Neural progenitor cell (in vitro differentiated cells): ENCODE results near the gene NOP14. TPM values are rescaled to one million over a fixed set of nuclear protein-coding genes. Genes with fewer than 3 reads are reported as not detected.

Source experiments
- DNase-seq: peaks from one replicate; pipeline ENCODE4 v3.0.0-alpha.2; 2016; ENCODE audit warnings: low spot score
- H2AFZ ChIP-seq: fragments of 200-600 bp; sonication (generic); replicated peaks from 2 replicates; pipeline ENCODE4 v1.6.1; 2016; ENCODE audit warnings: antibody characterized with exemption
- H3F3A ChIP-seq: fragments of 200-600 bp; sonication (generic); 2 replicates; pipeline ENCODE4 v1.6.1; 2016; ENCODE audit warnings: antibody characterized with exemption, low read depth
- H3K27ac ChIP-seq: fragments of 200-600 bp; sonication (generic); 2 replicates; pipeline ENCODE4 v1.5.1; 2016; ENCODE audit warnings: mild to moderate bottlenecking
- H3K27me3 ChIP-seq: fragments of 200-600 bp; sonication (generic); 2 replicates; pipeline ENCODE4 v1.6.1; 2016; ENCODE audit warnings: mild to moderate bottlenecking, moderate library complexity
- H3K36me3 ChIP-seq: fragments of 200-600 bp; sonication (generic); 2 replicates; pipeline ENCODE4 v1.5.1; 2016
- H3K4me1 ChIP-seq: fragments of 200-600 bp; sonication (generic); 2 replicates; pipeline ENCODE4 v1.6.1; 2016; ENCODE audit warnings: mixed run types
- H3K4me2 ChIP-seq: fragments of 200-600 bp; sonication (generic); 2 replicates; pipeline ENCODE4 v1.6.1; 2016
- H3K4me3 ChIP-seq: fragments of 200-600 bp; sonication (generic); 2 replicates; pipeline ENCODE4 v1.5.1; 2016
- H3K79me2 ChIP-seq: fragments of 200-600 bp; sonication (generic); 2 replicates; pipeline ENCODE4 v1.6.1; 2016; ENCODE audit warnings: low read depth
- H3K9ac ChIP-seq: fragments of 200-600 bp; sonication (generic); 2 replicates; pipeline ENCODE4 v1.6.1; 2016
- H3K9me3 ChIP-seq: fragments of 200-600 bp; sonication (generic); 2 replicates; pipeline ENCODE4 v1.5.1; 2016; ENCODE audit warnings: low read depth
- H4K20me1 ChIP-seq: fragments of 200-600 bp; sonication (generic); 2 replicates; pipeline ENCODE4 v1.6.1; 2016; ENCODE audit warnings: low read depth
- H3K27ac Mint-ChIP-seq: 3 replicates; pipeline ENCODE4 v1.8.0; 2021; ENCODE audit warnings: mixed read lengths
- H3K27me3 Mint-ChIP-seq: 2 replicates; pipeline ENCODE4 v1.8.0; 2022; ENCODE audit warnings: low read depth, mild to moderate bottlenecking, inconsistent platforms, moderate library complexity, mixed read lengths; ENCODE audit not compliant: insufficient read depth
- H3K36me3 Mint-ChIP-seq: 3 replicates; pipeline ENCODE4 v1.8.0; 2021; ENCODE audit warnings: mixed read lengths
- H3K4me1 Mint-ChIP-seq: 3 replicates; pipeline ENCODE4 v1.8.0; 2021; ENCODE audit warnings: mixed read lengths
- H3K4me3 Mint-ChIP-seq: 3 replicates; pipeline ENCODE4 v1.8.0; 2021; ENCODE audit warnings: mild to moderate bottlenecking, moderate library complexity, mixed read lengths
- H3K9me3 Mint-ChIP-seq: 3 replicates; pipeline ENCODE4 v1.8.0; 2020; ENCODE audit warnings: mixed read lengths
- CTCF ChIP-seq: fragments of 200-600 bp; sonication (generic); IDR thresholded peaks from 2 replicates; pipeline ENCODE4 v1.5.1; 2017; ENCODE audit warnings: antibody characterized with exemption, mild to moderate bottlenecking
- EZH2 ChIP-seq: fragments of 200-600 bp; sonication (generic); IDR thresholded peaks from 2 replicates; pipeline ENCODE4 v1.6.1; 2017; ENCODE audit warnings: antibody characterized with exemption, mild to moderate bottlenecking, moderate library complexity
- EZH2phosphoT487 ChIP-seq: fragments of 200-600 bp; sonication (generic); IDR thresholded peaks from 2 replicates; pipeline ENCODE4 v1.6.1; 2017; ENCODE audit warnings: antibody characterized with exemption
- total RNA-seq: library from RNA; depleted of rRNA; stranded (reverse); fragments of >200 nt; gene quantifications from 2 replicates; pipeline ENCODE4 v1.2.3, GENCODE V29; 2015; ENCODE audit warnings: low replicate concordance

NOP14 gene
- total RNA-seq, 1 donor from 2014 or later, result 16.8 TPM

- TF ChIP-seq EZH2phosphoT487 (no peak), EZH2 (no peak), CTCF (no peak)
- Histone ChIP-seq H3K9me3 (no peaks in the 10 kb centered on the region), H3F3A (no peaks in the 10 kb centered on the region), H3K27ac (no peak overlapping the region), H2AFZ (no peak overlapping the region), H3K9ac (no peak overlapping the region), H3K36me3 (peaks cover 15% of the 10 kb centered on the region), H3K4me2 (no peak overlapping the region), H3K4me3 (no peak overlapping the region), H4K20me1 (peaks cover 7% of the 10 kb centered on the region), H3K79me2 (peaks cover 19% of the 10 kb centered on the region), H3K4me1 (no peaks in the 10 kb centered on the region), H3K27me3 (no peaks in the 10 kb centered on the region)
- H3K9me3 Mint-ChIP-seq, result peaks cover 14% of the 10 kb centered on the region
- peaks cover 11% of the 10 kb centered on the region for H3K27me3 Mint-ChIP-seq
- H3K4me3 Mint-ChIP-seq, result no peak overlapping the region
- no peak overlapping the region for H3K27ac Mint-ChIP-seq
- H3K4me1 Mint-ChIP-seq, result no peaks in the 10 kb centered on the region
- no peak for DNase-seq
- peaks cover 38% of the 10 kb centered on the region for H3K36me3 Mint-ChIP-seq
Observed at GRCh38 chr4:2913168-2913567, 50.0 kb downstream of the NOP14 start.

GRCh38 chr4:2911868-2912267 is 51.3 kb downstream of the NOP14 start:
- H2AFZ ChIP-seq, result no peak overlapping the region
- H3K9me3 ChIP-seq, result no peaks in the 10 kb centered on the region
- H3F3A ChIP-seq, result no peaks in the 10 kb centered on the region
- H3K36me3 ChIP-seq, result peaks cover 7% of the 10 kb centered on the region
- H3K27ac Mint-ChIP-seq, result no peak overlapping the region
- no peak overlapping the region for H3K4me3 Mint-ChIP-seq
- no peaks in the 10 kb centered on the region for H3K27me3 ChIP-seq
- H3K4me1 ChIP-seq, result no peaks in the 10 kb centered on the region
- H3K79me2 ChIP-seq, result peaks cover 6% of the 10 kb centered on the region
- H3K4me3 ChIP-seq, result no peak overlapping the region
- H3K9me3 Mint-ChIP-seq, result peaks cover 3% of the 10 kb centered on the region
- no peak for DNase-seq
- TF ChIP-seq EZH2phosphoT487 (no peak), EZH2 (no peak), CTCF (no peak)
- peaks cover 11% of the 10 kb centered on the region for H3K27me3 Mint-ChIP-seq
- H3K36me3 Mint-ChIP-seq, result peaks cover 25% of the 10 kb centered on the region
- no peaks in the 10 kb centered on the region for H3K4me1 Mint-ChIP-seq
- peaks cover 7% of the 10 kb centered on the region for H4K20me1 ChIP-seq
- no peak overlapping the region for H3K9ac ChIP-seq
- H3K27ac ChIP-seq, result no peak overlapping the region
- no peak overlapping the region for H3K4me2 ChIP-seq

- Mint-ChIP-seq H3K36me3 (peaks cover 18% of the 10 kb centered on the region), H3K9me3 (no peaks in the 10 kb centered on the region), H3K4me3 (no peak overlapping the region), H3K27ac (no peak overlapping the region), H3K4me1 (no peaks in the 10 kb centered on the region), H3K27me3 (peaks cover 7% of the 10 kb centered on the region)
- Histone ChIP-seq H3K9me3 (no peaks in the 10 kb centered on the region), H3K27me3 (no peaks in the 10 kb centered on the region), H2AFZ (no peak overlapping the region), H4K20me1 (peaks cover 7% of the 10 kb centered on the region), H3F3A (no peaks in the 10 kb centered on the region), H3K4me2 (no peak overlapping the region), H3K36me3 (no peaks in the 10 kb centered on the region), H3K27ac (no peak overlapping the region), H3K4me1 (no peaks in the 10 kb centered on the region), H3K79me2 (no peaks in the 10 kb centered on the region), H3K9ac (no peak overlapping the region), H3K4me3 (no peak overlapping the region)
- DNase-seq, result peak; percentile 26
- TF ChIP-seq EZH2phosphoT487, result no peak
- TF ChIP-seq CTCF, result peak; percentile 20
Observed at GRCh38 chr4:2910409-2910808, 52.8 kb downstream of the NOP14 start.
